NCI-H1417 treated with DMSO at 0.1 percent for 48 hours (cell line): ENCODE measurements around the gene SCYL3.
"Not testable (repeated sequence)": the region's sequence is repeated elsewhere in the genome, so short reads cannot be mapped to it uniquely, and the experiment has no call there.

ENCODE experiments used
- DNase-seq: peaks from one replicate; lab custom pipeline; 2025; lab: John Stamatoyannopoulos, UW

The SCYL3 gene

DNA sequence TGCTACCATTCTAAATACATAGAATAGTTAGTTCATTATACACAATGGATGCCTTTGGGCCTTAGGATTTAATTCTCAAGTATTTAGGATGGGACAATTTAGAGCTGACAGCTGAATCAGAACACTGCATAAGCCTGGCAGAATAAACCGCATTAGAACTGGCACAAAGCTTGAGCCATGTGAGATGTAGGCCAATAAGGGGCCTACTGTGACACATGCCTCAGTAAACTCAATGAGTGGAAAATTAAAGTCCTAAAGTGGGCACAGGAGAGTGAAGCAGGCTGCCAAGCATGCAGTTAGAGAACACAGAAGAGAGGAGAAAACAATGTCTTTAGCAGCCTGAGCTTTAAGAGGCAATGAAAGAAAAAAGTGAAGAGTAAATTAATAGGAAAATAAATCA, 24.3 kb downstream of the SCYL3 start:
- DNase-seq: no peak

DNA sequence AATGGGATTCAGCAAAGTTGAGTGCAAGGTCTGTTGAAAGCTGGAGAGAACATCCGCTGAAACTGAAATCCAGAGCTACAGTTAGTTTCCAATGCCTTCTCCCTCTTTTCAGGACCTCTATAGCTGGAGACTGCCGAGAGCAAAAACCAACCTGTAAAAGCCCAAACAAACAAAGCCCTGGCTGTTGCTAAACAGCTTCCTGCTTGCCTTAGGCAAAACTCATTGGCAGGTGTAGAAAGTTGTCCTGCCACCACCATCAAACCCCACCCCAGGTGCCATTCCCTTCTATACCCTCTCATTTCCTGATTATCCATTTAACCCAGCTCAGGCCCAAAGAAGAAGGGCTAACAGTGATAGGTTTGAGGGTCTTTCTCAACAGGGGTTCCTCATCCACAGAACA, 24.7 kb downstream of the SCYL3 start:
- no peak for DNase-seq

DNA sequence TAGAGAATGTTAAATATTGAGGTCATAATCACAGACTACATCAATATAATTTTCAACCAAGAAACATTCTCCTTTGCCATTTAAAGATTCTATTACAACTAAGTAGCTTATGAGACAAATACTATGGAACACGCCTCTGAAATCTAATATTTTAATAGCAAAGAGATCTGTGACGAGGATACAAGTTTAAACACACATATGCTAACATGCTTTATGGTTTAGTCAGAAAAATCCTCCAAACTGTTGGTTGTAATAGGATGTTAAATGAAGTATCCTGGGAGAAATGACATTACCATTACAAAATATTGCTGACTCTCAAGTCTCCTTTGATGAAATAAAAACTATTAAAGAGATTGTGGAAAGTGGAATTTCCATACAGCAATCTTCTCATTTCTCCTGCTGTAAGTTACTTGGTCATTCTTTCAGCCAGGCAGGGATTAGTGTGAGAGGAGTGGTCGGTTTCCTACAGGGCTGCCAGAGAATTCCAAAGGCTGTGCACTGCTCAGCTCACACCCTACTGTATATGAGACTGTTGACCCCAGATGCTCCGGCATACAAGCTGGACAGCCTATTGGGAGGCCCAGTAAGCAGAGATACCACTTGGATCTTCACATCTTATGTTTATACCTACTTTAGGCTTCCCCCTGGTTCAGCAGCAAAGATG, 26.6 kb downstream of the SCYL3 start:
- no peak for DNase-seq

- no peak for DNase-seq
These were observed 27.1 kb downstream of the SCYL3 start for GRCh38 chr1:169866577-169866976.

DNA sequence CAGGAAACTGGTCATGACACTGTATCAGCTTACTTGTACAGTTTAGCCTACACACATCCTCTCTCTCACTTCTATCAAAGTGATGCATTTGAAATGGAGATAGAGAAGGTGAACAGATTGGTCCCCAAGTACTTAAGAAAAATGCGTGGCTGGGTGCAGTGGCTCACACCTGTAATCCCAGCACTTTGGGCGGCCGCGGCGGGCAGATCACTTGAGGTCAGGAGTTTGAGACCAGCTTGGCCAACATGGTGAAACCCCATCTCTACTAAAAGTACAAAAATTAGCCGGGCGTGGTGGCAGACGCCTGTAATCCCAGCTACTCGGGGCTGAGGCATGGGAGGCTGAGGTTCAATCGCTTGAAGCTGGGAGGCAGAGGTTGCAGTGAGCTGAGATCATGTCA, 29.2 kb downstream of the SCYL3 start:
- DNase-seq: not testable (repeated sequence)

GRCh38 chr1:169860750-169861149, 32.9 kb downstream of the SCYL3 start:
- DNase-seq: no peak

DNA sequence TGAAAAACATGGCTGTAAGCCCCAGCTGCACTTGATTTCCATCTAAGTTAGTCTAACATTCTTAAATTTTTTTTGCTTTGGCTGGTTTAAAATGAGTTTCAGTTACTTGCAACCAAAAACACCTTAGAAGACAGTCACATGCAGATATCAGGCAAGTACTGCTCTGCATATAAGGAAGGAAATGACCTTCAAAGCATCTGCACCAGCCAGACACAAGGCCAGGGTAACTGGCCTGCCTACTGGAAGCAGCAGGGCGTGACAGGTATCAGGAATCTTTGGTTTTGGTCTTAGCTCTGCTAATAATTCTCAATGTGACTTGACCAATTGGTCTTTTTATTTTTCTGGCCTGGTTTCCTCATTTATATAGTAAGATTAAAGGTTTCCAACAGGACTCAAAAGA, 33.5 kb downstream of the SCYL3 start:
- DNase-seq: no peak

DNA sequence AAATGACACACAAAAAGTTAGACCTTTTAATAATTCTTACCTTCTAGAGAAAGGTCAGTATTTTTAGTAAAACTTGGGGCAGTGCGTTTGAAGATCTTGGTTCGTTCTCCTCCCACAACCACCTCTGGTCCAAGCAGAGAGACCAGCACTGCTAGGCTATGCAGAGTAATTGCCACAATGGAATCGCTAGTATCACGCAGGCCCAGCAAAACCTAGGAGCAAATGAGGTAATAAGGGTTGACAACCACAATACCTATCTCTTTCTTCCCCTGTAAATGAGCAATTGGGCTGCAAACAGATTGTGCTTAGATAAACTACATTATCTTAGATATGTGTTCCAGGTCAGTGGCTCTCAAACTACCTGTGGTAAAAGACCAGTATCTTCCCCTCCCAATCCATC, 34.7 kb downstream of the SCYL3 start:
- no peak for DNase-seq

DNA sequence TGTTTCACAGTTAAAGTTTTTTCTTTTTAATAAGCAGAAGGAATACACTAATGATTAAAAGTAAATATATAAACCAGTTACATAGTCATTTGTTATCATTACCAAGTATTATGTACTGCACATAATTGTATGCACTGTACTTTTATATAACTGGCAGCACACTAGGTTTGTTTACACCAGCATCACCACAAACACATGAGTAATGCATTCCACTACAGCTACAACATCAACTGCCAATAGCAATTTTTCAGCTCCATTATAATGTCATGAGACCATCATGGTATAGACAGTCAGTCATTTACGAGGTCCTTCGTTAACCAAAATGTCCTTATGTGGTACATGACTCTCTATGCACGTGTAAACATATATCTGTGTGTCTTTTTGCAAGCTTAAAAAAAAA, 35.2 kb downstream of the SCYL3 start:
- DNase-seq: no peak

- DNase-seq: no peak
These were observed 40.4 kb downstream of the SCYL3 start for GRCh38 chr1:169853341-169853740.

DNA sequence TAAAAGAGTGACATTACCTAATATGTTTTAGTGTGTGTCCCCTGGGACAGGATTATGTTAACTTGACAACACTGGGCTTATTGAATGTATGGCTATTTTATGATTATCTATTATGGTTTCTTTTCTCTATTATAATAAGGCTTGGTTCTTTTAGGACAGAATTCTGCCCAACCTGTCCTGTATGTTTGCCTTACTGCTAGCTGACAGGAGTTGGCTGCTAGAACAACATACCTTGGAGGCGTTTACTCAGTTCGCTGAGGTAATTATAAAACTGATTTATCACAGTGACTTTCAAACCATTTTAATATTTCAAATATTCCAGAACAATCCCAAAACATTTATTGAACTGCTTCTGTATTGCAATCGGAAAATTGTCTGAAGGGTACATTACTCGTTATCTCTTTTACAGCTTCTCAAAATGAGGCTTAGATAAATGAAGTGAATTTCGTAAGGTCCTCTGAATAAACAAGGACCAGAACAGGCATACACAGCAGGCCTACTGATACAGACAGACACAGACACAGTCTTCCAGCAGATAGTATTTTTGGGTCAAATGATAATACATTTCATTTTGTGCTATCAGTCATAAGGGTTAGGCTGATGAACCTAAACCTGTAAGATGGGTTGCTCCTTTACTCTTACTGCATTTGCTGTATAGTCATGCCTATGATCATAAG, 44.2 kb downstream of the SCYL3 start:
- no peak for DNase-seq

GRCh38 chr1:169848456-169848855, 45.2 kb downstream of the SCYL3 start:
- DNase-seq: no peak

GRCh38 chr1:169844941-169845608, 48.6 kb downstream of the SCYL3 start:
- DNase-seq: no peak

DNA sequence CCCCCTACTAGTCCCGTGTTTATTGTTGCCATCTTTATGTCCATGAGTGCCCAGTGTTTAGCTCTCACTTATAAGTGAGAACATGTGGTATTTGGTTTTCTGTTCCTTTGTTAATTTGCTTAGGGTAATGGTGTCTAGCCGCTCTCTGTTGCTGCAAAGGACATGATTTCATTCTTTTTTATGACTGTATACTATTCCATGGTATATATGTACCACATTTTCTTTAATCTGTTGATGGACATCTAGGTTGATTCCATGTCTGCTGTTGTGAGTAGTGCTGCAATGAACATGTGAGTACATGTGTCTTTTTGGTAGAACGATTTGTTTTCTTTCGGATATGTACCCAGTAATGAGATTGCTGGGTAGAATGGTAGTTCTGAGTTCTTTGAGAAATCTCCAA, 54.8 kb downstream of the SCYL3 start:
- DNase-seq: no peak

- DNase-seq: no peak
These were observed 57.5 kb downstream of the SCYL3 start for GRCh38 chr1:169836198-169836597.

DNA sequence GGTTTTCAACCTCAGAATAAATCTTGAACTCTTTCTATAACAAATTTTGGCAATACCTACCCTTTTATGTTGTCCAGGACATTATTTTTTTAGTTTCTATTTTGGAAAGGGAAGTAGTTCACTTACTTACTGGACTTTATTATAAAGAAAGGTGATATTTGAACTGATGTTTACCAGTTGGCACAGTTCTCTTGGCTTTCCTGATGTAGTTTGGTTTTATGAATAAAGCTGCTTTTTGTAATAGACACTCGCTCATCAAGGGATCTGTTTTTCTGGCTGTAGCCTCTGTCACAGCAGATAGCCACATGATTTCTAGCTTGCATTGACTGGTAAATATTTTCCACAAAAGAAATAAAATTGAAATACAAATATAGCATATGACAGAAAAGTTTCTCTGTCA, 58.0 kb downstream of the SCYL3 start:
- no peak for DNase-seq

GRCh38 chr1:169834869-169835268, 58.8 kb downstream of the SCYL3 start:
- no peak for DNase-seq

DNA sequence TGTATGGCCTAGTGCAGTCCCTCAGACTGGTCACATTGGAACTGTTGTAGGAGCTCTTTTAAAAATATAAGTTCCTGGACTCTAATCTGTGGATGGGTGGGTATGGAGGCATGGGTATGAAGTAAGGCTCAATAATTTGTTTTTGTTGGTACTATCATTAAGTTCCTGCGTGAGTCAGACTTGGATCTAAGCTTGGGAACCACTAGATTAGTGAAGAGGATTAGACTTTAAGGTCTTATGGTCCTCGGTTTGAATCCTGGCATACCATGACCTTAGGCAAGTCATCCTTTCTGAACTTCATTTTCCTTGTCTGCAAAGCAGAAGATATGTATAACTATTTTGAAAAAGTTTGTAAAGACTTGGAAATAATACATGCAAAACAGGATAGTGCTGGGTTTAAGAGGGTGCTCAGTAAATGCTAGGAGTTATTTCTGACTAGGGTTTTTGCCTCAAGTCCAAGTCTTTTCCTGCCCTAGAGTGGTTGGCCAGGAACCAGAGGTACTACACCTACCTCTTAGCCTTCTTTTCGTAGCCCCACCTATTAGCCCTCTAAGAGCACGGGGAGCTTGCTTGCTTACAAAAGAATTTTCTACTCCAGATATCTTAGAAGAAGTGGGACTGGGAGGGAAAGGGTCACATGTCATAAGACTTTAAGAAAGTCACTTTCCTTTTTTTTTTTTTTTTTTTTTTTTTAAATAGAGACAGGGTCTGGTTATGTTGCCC, 60.4 kb downstream of the SCYL3 start:
- no peak for DNase-seq

DNA sequence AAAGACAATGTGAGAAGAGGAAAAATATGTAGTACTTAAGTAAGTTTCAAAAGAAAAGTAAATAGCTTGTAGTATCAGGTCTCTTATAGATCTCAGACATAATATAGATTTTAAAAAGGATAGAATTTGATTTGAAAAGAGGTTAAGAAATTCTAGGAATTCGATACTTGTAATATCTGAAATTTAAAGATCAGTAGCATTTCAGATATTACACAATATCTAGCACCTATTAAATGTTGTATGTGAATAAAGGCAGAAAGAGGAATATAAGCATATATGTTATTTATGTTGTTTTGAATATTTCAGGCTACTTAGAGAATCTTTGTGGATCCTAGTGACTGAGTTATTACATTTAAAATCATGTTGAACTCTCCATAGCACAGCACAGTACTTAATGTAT, 64.0 kb downstream of the SCYL3 start:
- DNase-seq: no peak

- DNase-seq: no peak
These were observed 69.5 kb downstream of the SCYL3 start for GRCh38 chr1:169824153-169824552.

GRCh38 chr1:169821500-169821899, 72.2 kb downstream of the SCYL3 start:
- DNase-seq: no peak

GRCh38 chr1:169816617-169817016, 77.1 kb downstream of the SCYL3 start:
- no peak for DNase-seq

- DNase-seq: no peak
These were observed 79.4 kb downstream of the SCYL3 start for GRCh38 chr1:169814265-169814664.
